Trophoblast cell (in vitro differentiated cells and primary cell): Measurements from ENCODE around the gene BMPER.

Experiments
- DNase-seq, 2 donors: peaks; one replicate each; pipeline ENCODE4 v3.0.0-alpha.2; 2016
- H2AFZ ChIP-seq: 2 replicates; pipeline ENCODE4 v1.6.1; 2013; ENCODE audit warnings: low read length, moderate library complexity, mild to moderate bottlenecking; ENCODE audit not compliant: insufficient read depth, poor library complexity
- H2AK5ac ChIP-seq: 2 replicates; pipeline ENCODE4 v1.6.1; 2013; ENCODE audit warnings: mild to moderate bottlenecking, low read length
- H2BK120ac ChIP-seq: 2 replicates; pipeline ENCODE4 v1.6.1; 2013; ENCODE audit warnings: low read length, mild to moderate bottlenecking, moderate library complexity; ENCODE audit not compliant: insufficient read depth, poor library complexity
- H2BK12ac ChIP-seq: 2 replicates; pipeline ENCODE4 v1.6.1; 2013; ENCODE audit warnings: mild to moderate bottlenecking, low read length, moderate library complexity
- H2BK5ac ChIP-seq: 2 replicates; pipeline ENCODE4 v1.6.1; 2013; ENCODE audit warnings: low read length, low read depth, moderate library complexity, mild to moderate bottlenecking; ENCODE audit not compliant: poor library complexity
- H3K14ac ChIP-seq: 2 replicates; pipeline ENCODE4 v1.6.1; 2013; ENCODE audit warnings: mild to moderate bottlenecking, low read length
- H3K18ac ChIP-seq: 2 replicates; pipeline ENCODE4 v1.6.1; 2013; ENCODE audit warnings: mild to moderate bottlenecking, low read length
- H3K23ac ChIP-seq: 2 replicates; pipeline ENCODE4 v1.6.1; 2013; ENCODE audit warnings: low read length
- H3K27ac ChIP-seq: 2 replicates; pipeline ENCODE4 v1.5.1; 2013; ENCODE audit warnings: low read depth, mild to moderate bottlenecking, inconsistent platforms, low read length, moderate library complexity
- H3K27me3 ChIP-seq: 2 replicates; pipeline ENCODE4 v1.6.1; 2013; ENCODE audit warnings: inconsistent platforms, mild to moderate bottlenecking, low read length, moderate library complexity; ENCODE audit not compliant: insufficient read depth
- H3K36me3 ChIP-seq, 2 experiments: 1 replicate in 1 of 2; 2 replicates in 1 of 2; pipeline ENCODE4 v1.6.1; 2013; ENCODE audit warnings: low read length in 2 of 2, mild to moderate bottlenecking in 2 of 2, moderate library complexity in 1 of 2; ENCODE audit not compliant: insufficient read depth in 2 of 2, control insufficient read depth in 1 of 2
- H3K4ac ChIP-seq: 2 replicates; pipeline ENCODE4 v1.6.1; 2013; ENCODE audit warnings: low read depth, mild to moderate bottlenecking, low read length, moderate library complexity
- H3K4me1 ChIP-seq, 2 experiments: 1 replicate in 1 of 2; 2 replicates in 1 of 2; pipeline ENCODE4 v1.6.1; 2013; ENCODE audit warnings: low read length in 2 of 2, mild to moderate bottlenecking in 2 of 2, moderate library complexity in 1 of 2; ENCODE audit not compliant: insufficient read depth in 2 of 2, control insufficient read depth in 1 of 2
- H3K4me2 ChIP-seq: 2 replicates; pipeline ENCODE4 v1.6.1; 2013; ENCODE audit warnings: inconsistent platforms, mild to moderate bottlenecking, low read length, moderate library complexity
- H3K4me3 ChIP-seq: 2 replicates; pipeline ENCODE4 v1.5.1; 2013; ENCODE audit warnings: mild to moderate bottlenecking, low read depth, low read length, inconsistent platforms
- H3K79me1 ChIP-seq: one replicate; pipeline ENCODE4 v1.6.1; 2013; ENCODE audit warnings: low read length
- H3K79me2 ChIP-seq: 2 replicates; pipeline ENCODE4 v1.6.1; 2013; ENCODE audit warnings: low read length, mild to moderate bottlenecking; ENCODE audit not compliant: control insufficient read depth, insufficient read depth, poor library complexity
- H3K9ac ChIP-seq: 2 replicates; pipeline ENCODE4 v1.6.1; 2013; ENCODE audit warnings: mild to moderate bottlenecking, low read length
- H3K9me3 ChIP-seq: 2 replicates; pipeline ENCODE4 v1.6.1; 2013; ENCODE audit warnings: low read depth, mild to moderate bottlenecking, control low read depth, inconsistent platforms, low read length; ENCODE audit not compliant: insufficient read depth
- H4K12ac ChIP-seq: 2 replicates; pipeline ENCODE4 v1.6.1; 2013; ENCODE audit warnings: low read depth, mild to moderate bottlenecking, low read length, moderate library complexity
- H4K8ac ChIP-seq: 2 replicates; pipeline ENCODE4 v1.6.1; 2013; ENCODE audit warnings: low read depth, mild to moderate bottlenecking, low read length, moderate library complexity
- H4K91ac ChIP-seq: one replicate; pipeline ENCODE4 v1.6.1; 2013; ENCODE audit warnings: low read depth, mild to moderate bottlenecking, low read length, moderate library complexity
- WGBS: extraction: QIAGEN DNeasy Blood & Tissue Kit; methylation state at CpG from one replicate; pipeline ENCODE4 v1.1.7; 2013; ENCODE audit warnings: missing lambda C conversion rate; ENCODE audit not compliant: insufficient read length, insufficient coverage; ENCODE audit errors: extremely low coverage; 5-methylcytosine and 5-hydroxymethylcytosine counted together

The BMPER gene

DNA sequence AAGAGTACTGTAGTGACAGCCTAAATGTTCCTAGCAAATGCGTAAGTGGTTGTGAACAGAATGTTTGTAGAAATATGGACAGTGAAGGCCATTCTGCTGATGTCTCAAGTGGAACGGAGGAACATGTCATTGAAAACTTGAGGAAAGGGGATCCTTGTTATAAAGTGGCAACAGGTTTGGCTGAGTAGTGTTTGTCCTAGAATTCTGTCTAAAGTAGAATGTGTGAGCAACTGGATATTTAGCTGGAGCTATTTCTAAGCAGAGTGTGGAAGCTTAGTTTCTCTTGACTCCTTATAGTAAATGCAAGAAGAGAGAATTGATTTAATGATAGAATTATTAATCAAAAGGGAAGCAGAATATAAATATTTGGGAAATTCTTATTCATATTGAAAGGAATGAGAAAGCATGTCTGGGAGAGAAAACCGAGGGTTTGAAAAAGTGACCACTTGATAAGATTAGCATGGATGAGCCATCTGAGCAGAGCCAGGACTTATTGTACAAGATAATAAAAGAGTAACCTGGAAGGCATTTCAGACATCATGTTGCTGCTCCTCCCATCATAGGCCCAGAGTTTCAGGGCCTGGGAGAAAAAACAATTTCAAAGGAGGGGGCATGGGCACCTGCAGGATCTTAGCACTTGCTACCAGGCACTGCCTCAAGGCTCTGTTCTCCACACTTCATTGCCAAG is 276.1 kb downstream of the BMPER start:
- H3K27ac ChIP-seq: no peak overlapping the region
- no peaks in the 10 kb centered on the region for H3K79me1 ChIP-seq
- H3K27me3 ChIP-seq: no peaks in the 10 kb centered on the region
- H3K23ac ChIP-seq: no peak overlapping the region
- no peak overlapping the region for H4K91ac ChIP-seq
- no CpG with 5 or more reads among the region's 3 CpGs for WGBS
- no peak overlapping the region for H2AK5ac ChIP-seq
- no peak overlapping the region for H3K4me3 ChIP-seq
- no peak overlapping the region for H3K14ac ChIP-seq
- DNase-seq: no peak
- no peak overlapping the region for H4K12ac ChIP-seq
- no peak overlapping the region for H2AFZ ChIP-seq
- no peak overlapping the region for H3K4me2 ChIP-seq
- H2BK120ac ChIP-seq: no peak overlapping the region
- H3K4ac ChIP-seq: no peak overlapping the region
- no peak overlapping the region for H3K9ac ChIP-seq
- H4K8ac ChIP-seq: no peak overlapping the region
- no peak overlapping the region for H2BK5ac ChIP-seq
- H3K18ac ChIP-seq: no peak overlapping the region
- no peak overlapping the region for H2BK12ac ChIP-seq
- no peaks in the 10 kb centered on the region for H3K9me3 ChIP-seq
- H3K36me3 ChIP-seq: no peaks in the 10 kb centered on the region
- no peaks in the 10 kb centered on the region for H3K4me1 ChIP-seq
- no peaks in the 10 kb centered on the region for H3K79me2 ChIP-seq

DNA sequence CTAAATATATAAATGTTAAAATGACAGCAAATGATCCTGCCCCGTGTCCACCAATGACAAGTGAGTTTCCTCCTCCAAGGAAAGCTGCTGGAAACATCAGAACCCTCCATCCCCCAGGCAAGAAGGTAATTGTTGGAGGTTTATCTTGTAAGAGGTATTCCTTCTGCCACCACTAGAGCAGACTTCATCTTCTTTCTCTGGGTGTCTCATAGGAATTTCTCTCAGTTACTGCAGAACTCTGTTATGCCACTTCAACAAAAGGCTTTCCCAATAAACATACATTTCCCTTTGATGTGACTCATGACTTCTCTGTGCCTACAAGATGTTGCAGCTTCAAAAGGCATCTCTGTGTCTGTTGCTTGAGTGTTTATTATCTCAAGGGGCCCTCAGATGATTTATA is 279.1 kb downstream of the BMPER start:
- Histone ChIP-seq H3K18ac (no peak overlapping the region), H3K4me2 (no peak overlapping the region), H2BK120ac (no peak overlapping the region), H3K4ac (no peak overlapping the region), H3K27ac (no peak overlapping the region), H4K8ac (no peak overlapping the region), H2BK5ac (no peak overlapping the region), H3K79me2 (no peaks in the 10 kb centered on the region), H3K4me3 (no peak overlapping the region), H3K9ac (no peak overlapping the region), H2BK12ac (no peak overlapping the region), H4K91ac (no peak overlapping the region), H3K9me3 (no peaks in the 10 kb centered on the region), H3K36me3 (no peaks in the 10 kb centered on the region), H2AK5ac (no peak overlapping the region), H3K79me1 (no peaks in the 10 kb centered on the region), H2AFZ (no peak overlapping the region), H4K12ac (no peak overlapping the region), H3K14ac (no peak overlapping the region), H3K23ac (no peak overlapping the region), H3K4me1 (no peaks in the 10 kb centered on the region), H3K27me3 (no peaks in the 10 kb centered on the region)
- no CpG with 5 or more reads among the region's 1 CpG for WGBS
- no peak for DNase-seq

DNA sequence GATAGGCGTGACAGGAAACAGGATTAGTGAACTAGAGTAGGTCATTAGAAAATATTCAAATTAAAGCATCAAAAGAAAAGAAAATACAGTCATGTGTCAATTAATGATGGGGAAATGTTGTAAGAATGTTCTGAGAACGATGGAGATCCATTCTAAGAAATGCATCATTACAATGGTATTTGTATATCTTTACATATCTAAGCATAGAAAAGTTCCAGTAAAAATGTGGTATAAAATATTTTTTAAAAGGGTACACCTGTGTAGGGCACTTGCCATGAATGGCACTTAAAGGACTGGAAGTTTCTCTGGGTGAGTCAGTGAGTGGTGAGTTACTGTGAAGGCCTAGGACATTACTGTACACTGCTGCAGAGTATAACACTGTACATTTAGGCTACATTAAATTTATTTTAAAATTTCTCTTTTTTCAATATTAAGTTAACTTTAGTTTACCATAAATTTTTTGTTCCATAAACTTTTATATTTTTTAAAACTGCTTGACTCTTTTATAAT is 282.5 kb downstream of the BMPER start:
- H4K91ac ChIP-seq: no peak overlapping the region
- peak in 1 of 2 donors; percentile 31 for DNase-seq
- H3K23ac ChIP-seq: no peak overlapping the region
- H3K9me3 ChIP-seq: peaks cover 4% of the 10 kb centered on the region
- H3K27ac ChIP-seq: no peak overlapping the region
- H2BK120ac ChIP-seq: no peak overlapping the region
- H3K4me1 ChIP-seq: no peaks in the 10 kb centered on the region
- H2BK12ac ChIP-seq: no peak overlapping the region
- no peak overlapping the region for H2AFZ ChIP-seq
- H3K4me2 ChIP-seq: no peak overlapping the region
- no peak overlapping the region for H2BK5ac ChIP-seq
- no peak overlapping the region for H2AK5ac ChIP-seq
- H3K27me3 ChIP-seq: no peaks in the 10 kb centered on the region
- no peak overlapping the region for H3K14ac ChIP-seq
- WGBS: no CpG with 5 or more reads among the region's 2 CpGs
- no peaks in the 10 kb centered on the region for H3K79me1 ChIP-seq
- no peak overlapping the region for H3K4me3 ChIP-seq
- no peak overlapping the region for H3K18ac ChIP-seq
- H4K8ac ChIP-seq: no peak overlapping the region
- H3K79me2 ChIP-seq: no peaks in the 10 kb centered on the region
- H3K9ac ChIP-seq: no peak overlapping the region
- no peaks in the 10 kb centered on the region for H3K36me3 ChIP-seq
- no peak overlapping the region for H3K4ac ChIP-seq
- no peak overlapping the region for H4K12ac ChIP-seq

DNA sequence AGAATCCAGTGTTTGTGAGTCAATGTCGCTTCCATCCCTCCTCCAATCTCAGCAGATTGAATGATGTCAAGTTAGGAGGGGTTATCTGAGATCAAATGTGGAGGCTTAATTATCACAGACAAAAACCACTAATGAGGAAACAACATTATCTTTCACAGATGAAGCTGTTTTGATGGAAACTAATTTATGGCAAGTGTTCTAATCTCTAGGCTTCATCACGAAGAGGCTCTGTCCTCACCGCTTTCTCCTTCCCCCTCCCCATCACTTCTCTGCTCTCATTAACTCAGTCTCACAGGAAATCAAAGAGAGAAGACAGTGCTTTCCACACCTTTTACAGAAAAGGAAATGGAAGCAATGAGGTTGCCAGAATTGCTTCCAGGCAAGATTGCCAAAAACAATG is 283.7 kb downstream of the BMPER start:
- WGBS: no CpG with 5 or more reads among the region's 3 CpGs
- H3K27me3 ChIP-seq: no peaks in the 10 kb centered on the region
- H3K36me3 ChIP-seq: no peaks in the 10 kb centered on the region
- no peak overlapping the region for H4K12ac ChIP-seq
- no peak overlapping the region for H3K14ac ChIP-seq
- no peaks in the 10 kb centered on the region for H3K79me2 ChIP-seq
- no peak overlapping the region for H2BK12ac ChIP-seq
- no peak overlapping the region for H2BK5ac ChIP-seq
- H4K91ac ChIP-seq: no peak overlapping the region
- H4K8ac ChIP-seq: no peak overlapping the region
- H2AFZ ChIP-seq: no peak overlapping the region
- no peak overlapping the region for H3K4me2 ChIP-seq
- no peak overlapping the region for H2BK120ac ChIP-seq
- no peak for DNase-seq
- no peak overlapping the region for H2AK5ac ChIP-seq
- H3K23ac ChIP-seq: no peak overlapping the region
- H3K4me3 ChIP-seq: no peak overlapping the region
- no peaks in the 10 kb centered on the region for H3K79me1 ChIP-seq
- H3K9ac ChIP-seq: no peak overlapping the region
- H3K4me1 ChIP-seq: peaks cover 0 to 5% of the 10 kb centered on the region in 2 experiments
- H3K4ac ChIP-seq: no peak overlapping the region
- H3K18ac ChIP-seq: no peak overlapping the region
- H3K9me3 ChIP-seq: peaks cover 4% of the 10 kb centered on the region
- H3K27ac ChIP-seq: no peak overlapping the region
